Hippocampal formation (tissue), 2 donors: ENCODE results near the gene COA6.

Source experiments
- DNase-seq, 2 donors: peaks; one replicate each; lab custom pipeline; 2025; lab: John Stamatoyannopoulos, UW

Gene COA6, protein sequence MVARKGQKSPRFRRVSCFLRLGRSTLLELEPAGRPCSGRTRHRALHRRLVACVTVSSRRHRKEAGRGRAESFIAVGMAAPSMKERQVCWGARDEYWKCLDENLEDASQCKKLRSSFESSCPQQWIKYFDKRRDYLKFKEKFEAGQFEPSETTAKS

DNA sequence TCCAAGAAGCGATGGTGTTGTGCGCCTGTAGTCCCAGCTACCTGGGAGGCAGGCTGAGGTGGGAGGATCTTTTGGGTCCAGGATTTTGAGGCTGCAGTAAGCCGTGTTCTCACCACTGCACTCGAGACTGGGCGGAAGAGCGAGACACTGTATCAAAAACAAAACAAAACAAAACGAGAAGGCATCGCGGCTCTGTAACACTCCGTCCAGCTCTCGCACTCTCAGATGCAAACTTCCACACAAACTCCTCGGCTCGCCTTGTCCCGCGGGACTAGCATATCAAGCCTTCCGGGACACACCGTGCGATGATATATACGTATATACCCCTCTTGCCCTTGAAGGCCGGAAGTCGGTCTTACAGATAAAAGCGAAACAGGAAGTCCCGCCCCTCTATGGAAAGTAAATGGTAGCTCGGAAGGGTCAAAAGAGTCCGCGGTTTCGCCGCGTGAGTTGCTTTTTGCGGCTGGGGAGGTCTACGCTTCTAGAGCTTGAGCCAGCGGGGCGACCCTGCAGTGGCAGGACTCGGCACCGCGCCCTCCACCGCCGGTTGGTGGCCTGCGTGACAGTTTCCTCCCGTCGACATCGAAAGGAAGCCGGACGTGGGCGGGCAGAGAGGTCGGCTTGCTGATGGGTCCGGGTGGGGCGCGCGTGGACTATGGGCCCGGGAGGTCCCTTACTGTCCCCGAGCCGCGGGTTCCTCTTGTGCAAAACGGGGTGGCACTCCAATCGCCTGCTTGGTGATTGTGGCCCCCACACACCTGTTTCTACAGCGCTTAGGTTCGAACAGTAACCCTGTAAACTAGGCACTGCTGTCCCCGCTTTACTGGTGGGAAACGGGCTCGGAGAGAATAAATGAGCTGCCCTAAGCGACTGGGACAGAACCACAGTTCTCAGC, at the start of gene COA6:
COA6 (plus strand) TSS at position 393 of the 895 bp plus-strand sequence; CDS start at position 404, 11 bp downstream.
- peak; percentile 86 to 92 for DNase-seq

- DNase-seq: no peak
These were observed 48.4 kb upstream of the COA6 start for GRCh38 chr1:234324821-234325220.

DNA sequence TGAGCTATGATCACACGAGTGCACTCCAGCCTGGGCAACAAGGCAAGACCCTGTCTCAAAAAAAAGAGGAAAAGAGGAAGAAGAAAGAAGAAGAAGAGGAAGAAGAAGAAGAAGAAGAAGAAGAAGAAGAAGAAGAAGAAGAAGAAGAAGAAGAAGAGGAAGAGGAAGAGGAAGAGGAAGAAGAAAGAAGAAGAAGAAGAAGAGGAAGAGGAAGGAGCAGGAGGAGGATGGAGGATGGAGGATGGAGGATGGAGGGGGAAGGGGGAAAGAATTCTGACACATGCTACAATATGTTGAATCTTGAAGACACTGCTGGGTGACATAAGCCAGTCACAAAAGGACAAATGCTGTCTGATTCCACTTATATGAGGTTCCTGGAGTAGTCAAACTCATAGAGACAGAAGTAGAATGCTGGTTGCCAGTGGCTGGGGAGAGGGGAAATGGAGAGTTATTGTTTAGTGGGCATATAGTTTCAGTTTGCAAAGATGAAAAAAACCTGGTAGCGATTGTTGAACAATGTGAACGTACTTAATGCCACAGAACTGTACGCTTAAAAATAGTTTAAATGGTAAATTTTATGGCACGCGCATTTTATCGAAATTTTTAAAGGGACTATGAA, 47.3 kb upstream of the COA6 start:
- no peak for DNase-seq

GRCh38 chr1:234326497-234327366, 46.5 kb upstream of the COA6 start:
- DNase-seq: peak; percentile 4 to 7

GRCh38 chr1:234327577-234328164, 45.6 kb upstream of the COA6 start:
- DNase-seq: no peak

DNA sequence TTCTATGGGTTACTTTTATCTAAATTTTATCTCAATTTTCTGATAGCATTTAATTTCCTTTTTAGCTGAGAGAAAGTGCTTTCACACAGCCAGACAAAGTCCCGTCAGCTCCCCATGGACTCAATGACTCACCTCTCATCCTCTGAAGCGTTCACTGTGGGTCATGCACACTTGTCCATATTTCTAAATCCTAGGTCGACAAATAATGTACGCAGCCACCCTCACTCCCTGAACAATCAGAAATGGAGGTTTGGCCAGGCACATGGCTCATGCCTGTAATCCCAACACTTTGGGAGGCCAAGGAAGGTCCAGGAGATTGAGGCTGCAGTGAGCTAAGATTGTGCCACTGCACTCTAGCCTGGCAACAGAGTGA, 42.4 kb upstream of the COA6 start:
- no peak for DNase-seq

GRCh38 chr1:234331507-234331906, 41.7 kb upstream of the COA6 start:
- DNase-seq: no peak

GRCh38 chr1:234336359-234336758, 36.9 kb upstream of the COA6 start:
- no peak for DNase-seq

DNA sequence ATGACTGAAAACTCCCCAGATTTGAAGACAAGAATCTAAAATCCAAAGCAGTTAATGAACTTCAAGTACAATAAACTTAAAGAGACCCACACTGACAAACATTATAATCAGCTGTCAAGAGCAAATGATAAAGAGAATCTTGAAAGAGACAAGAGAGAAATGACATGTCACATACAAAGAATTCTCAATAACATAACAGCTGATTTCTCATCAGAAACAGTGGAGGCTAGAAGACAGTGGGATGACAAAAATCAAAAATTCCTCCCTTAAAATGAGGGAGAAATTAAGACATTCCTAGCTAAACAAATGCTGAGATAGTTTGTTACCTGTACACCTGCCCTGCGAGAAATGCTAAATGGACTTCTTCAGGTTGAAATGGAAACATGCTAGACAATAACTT, 36.0 kb upstream of the COA6 start:
- no peak for DNase-seq

DNA sequence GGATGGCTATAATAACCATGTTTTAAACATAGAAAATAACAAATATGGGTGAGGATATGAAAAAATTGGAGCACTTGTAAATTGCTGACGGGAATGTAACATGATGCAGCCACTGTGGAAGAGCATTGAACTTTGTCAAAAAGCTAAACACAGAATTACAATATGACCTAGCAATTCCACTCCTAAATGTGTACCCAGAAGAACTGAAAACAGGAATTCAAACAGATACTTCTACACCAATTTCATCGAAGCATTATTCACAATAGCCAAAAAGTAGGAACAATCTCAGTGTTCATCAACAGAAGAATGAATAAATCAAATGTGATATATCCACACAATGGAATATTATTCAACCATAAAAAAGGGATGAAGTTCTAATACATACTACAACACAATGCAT, 32.7 kb upstream of the COA6 start:
- no peak for DNase-seq

DNA sequence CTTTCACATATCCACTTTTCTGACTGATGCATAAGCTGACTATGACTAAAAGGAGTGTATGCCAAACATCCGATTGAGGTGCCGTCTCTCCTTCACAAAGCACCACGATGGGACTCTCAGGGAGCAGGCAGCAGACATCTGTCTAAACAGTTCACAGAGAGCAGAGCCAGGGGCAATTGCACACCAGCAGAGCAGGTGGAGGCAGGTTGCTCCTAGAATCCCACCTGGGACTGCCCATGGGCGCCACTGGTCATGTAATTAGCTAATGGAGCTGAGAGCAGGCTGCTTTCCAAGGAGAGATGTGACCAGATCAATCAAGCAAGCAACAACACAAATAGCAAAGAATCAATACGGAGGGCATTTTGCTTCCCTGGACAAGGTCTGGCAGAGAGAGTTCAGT, 30.5 kb upstream of the COA6 start:
- DNase-seq: no peak

GRCh38 chr1:234345237-234345636, 28.0 kb upstream of the COA6 start:
- no peak for DNase-seq

- DNase-seq: no peak
These were observed 24.3 kb upstream of the COA6 start for GRCh38 chr1:234348964-234349363.

DNA sequence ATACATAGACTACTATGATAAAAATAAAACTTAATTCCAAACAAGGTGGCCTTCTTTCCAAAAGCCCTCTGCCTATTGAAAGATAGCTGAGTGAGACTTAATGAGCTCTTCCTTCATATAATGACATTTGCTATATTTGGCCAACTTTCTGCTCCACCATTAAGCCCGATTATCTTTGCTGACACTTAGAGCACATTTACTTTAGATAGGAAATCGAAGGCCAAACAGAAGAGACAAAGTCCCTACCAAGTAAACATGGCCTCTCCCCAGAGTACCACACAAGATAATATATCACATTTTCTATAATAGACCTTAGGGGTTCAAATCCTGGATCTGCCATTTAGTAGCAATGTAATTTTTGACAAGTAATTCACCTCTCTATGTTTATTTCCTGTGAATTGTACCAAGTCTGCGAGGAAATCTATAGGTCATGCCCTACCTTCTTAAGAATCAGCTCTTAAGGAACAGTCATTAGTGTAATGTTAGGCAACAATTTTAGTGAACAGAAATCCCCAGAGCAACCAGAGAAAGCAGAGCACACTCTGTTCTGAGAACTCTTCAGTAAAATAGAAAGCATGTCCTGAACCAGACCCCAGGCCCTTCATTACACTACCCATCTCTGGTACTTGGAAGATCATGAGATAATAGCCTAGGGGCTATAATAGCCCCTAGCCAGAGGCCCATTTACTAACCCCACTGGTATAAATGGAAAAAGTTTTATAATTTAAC, 17.3 kb upstream of the COA6 start:
- DNase-seq: no peak

DNA sequence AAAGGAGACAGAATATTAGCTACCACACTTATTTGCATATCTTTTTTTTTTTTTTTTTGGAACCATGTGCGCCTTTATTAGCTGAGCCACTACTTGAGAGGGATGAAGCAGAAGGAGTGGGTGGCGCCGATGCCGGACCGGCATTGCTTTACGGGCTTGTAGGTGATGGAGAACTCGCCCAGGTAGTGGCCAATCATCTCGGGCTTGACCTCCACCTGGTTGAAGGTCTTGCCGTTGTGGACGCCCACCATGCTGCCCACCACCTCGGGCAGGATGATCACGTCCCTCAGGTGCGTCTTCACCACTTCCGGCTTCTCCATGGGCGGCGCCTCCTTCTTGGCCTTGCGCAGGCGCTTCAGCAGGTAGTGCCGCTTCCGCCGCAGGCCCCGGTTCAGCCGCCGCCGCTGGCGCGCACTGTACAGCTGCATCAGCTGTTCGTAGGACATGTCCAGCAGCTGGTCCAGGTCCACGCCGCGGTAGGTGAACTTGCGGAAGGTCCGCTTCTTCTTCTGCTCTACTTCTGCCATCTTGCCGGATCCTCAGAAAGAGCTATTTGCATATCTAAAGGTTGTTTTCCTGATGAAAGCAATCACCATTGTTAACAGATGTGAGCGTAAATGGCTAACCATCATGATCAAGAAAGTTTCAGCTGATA, 16.5 kb upstream of the COA6 start:
- DNase-seq: peak in 1 of 2 donors; percentile 10

GRCh38 chr1:234357831-234358230, 15.4 kb upstream of the COA6 start:
- no peak for DNase-seq

- no peak for DNase-seq
These were observed 12.1 kb upstream of the COA6 start for GRCh38 chr1:234361102-234361603.

GRCh38 chr1:234362558-234362957, 10.7 kb upstream of the COA6 start:
- no peak for DNase-seq

DNA sequence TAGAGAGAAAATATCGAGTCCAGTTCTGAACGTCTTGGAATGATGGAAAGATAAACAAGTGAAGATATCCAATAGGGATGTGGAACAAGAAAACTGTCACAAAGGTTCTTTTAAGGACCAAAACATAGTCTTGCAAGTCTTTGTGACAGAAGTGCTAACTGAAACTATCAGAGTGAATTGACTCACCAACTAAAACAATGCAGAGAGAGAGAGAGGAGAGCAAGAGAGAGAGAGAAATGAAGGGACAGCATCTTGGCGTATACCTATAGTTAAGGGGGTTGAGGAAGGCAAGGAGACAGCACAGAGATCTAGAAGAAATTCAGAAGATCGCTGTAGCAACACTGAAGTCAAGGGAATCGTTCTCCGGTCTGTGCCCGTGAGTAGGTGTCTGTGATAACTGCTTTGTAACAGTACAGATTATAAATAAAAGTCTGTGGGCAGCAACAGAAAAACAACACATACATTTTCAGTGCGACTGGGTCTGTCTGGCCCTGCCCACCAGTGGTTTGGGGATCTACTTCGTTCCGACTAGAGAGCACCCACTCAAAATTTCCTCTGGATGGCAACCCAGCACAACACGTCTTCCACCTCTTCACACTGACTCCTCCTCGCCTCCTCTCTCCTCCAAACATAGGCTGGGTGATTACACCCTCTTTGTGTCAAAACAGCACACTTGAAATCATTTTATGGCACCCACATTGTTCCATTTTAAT, 4.8 kb upstream of the COA6 start:
- DNase-seq: peak; percentile 2 to 40

DNA sequence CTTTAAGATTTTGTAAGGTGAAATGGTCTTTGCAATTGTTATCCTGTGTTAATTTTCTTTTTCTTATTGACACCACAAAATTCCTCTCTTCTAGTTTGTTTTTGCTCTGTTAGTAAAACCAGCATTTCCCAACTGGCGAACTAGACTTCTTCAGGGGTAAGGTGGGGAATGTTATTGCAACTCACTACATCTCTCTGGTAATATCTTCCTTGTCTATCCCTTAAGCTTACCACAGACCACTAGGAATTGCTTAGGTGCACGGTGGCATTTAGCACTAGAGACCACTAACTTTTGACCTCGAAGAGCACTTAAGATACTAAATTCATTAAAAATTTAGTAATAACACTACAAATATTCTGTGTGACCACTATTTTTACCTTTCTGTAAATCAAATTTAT, 4.2 kb upstream of the COA6 start:
- no peak for DNase-seq
